HepG2 (cell line): ENCODE results near the gene PGAP3. TPM values are rescaled to one million over a fixed set of nuclear protein-coding genes. Genes with fewer than 3 reads are reported as not detected.

Experiments
- AGO1 ChIP-seq: fragments of 200-400 bp; formaldehyde crosslinking; IDR thresholded peaks from 2 replicates; pipeline ENCODE4 v1.6.1; 2017; ENCODE audit warnings: mild to moderate bottlenecking, low read depth, low read length, moderate library complexity; ENCODE audit not compliant: poor library complexity, severe bottlenecking
- HIVEP1 ChIP-seq: sonication (generic); formaldehyde crosslinking; IDR thresholded peaks from 2 replicates; pipeline ENCODE4 v1.4.0; 2020; ENCODE audit warnings: mild to moderate bottlenecking, missing genetic modification reagents
- KDM5B ChIP-seq: sonication (generic); formaldehyde crosslinking; IDR thresholded peaks from 2 replicates; pipeline ENCODE4 v1.4.0; 2020; ENCODE audit warnings: missing genetic modification reagents, mild to moderate bottlenecking, borderline replicate concordance
- MEIS2 ChIP-seq: sonication (generic); formaldehyde crosslinking; IDR thresholded peaks from 2 replicates; pipeline ENCODE4 v1.9.0; 2021; ENCODE audit warnings: mild to moderate bottlenecking, missing genetic modification reagents
- NRL ChIP-seq: sonication (generic); formaldehyde crosslinking; IDR thresholded peaks from 2 replicates; pipeline ENCODE4 v1.5.0; 2020; ENCODE audit warnings: missing genetic modification reagents, mild to moderate bottlenecking, moderate library complexity, borderline replicate concordance
- PAXIP1 ChIP-seq: sonication (generic); formaldehyde crosslinking; conservative IDR thresholded peaks from 2 replicates; pipeline ENCODE4 v1.4.0; 2020; ENCODE audit warnings: mild to moderate bottlenecking, missing genetic modification reagents, moderate library complexity
- PLSCR1 ChIP-seq: sonication (generic); formaldehyde crosslinking; IDR thresholded peaks from 2 replicates; pipeline ENCODE4 v1.5.0; 2020; ENCODE audit warnings: missing genetic modification reagents, mild to moderate bottlenecking, borderline replicate concordance
- SATB2 ChIP-seq: sonication (generic); formaldehyde crosslinking; IDR thresholded peaks from 2 replicates; pipeline ENCODE4 v1.5.0; 2020; ENCODE audit warnings: missing genetic modification reagents
- ZFP91 ChIP-seq: sonication (generic); formaldehyde crosslinking; IDR thresholded peaks from 2 replicates; pipeline ENCODE4 v1.9.0; 2022; ENCODE audit warnings: missing genetic modification reagents, mild to moderate bottlenecking, borderline replicate concordance
- ZNF451 ChIP-seq: sonication (generic); formaldehyde crosslinking; IDR thresholded peaks from 2 replicates; pipeline ENCODE4 v1.5.0; 2020; ENCODE audit warnings: mild to moderate bottlenecking, missing genetic modification reagents
- ZNF644 ChIP-seq: IDR thresholded peaks from 2 replicates; pipeline ENCODE4 v1.6.1; 2016; ENCODE audit warnings: low read depth
- polyA plus RNA-seq, 8 experiments: library from polyadenylated mRNA; depleted of rRNA in 3 of 8; stranded (reverse) in 7 of 8; unstranded in 1 of 8; fragments of >200 nt; fragmentation: Illumina TruSeq in 4 of 8; extraction: Trizol in 4 of 8; gene quantifications; 2 replicates each; pipeline versions ENCODE4 v1.2.1 to v1.2.3, GENCODE V29; 2011 to 2016; ENCODE audit warnings: low read depth in 4 of 8, missing spikeins in 1 of 8, mixed read lengths in 1 of 8; ENCODE audit not compliant: insufficient read depth in 1 of 8
- total RNA-seq, 5 experiments: library from RNA; depleted of rRNA; stranded (reverse); fragments of >200 nt; fragmentation: Illumina TruSeq; extraction: Trizol; gene quantifications; 2 replicates each; pipeline ENCODE4 v1.2.3, GENCODE V29; 2016; ENCODE audit warnings: low read depth in 1 of 5

PGAP3 gene
- total and polyA plus RNA-seq, 2 of the 13 experiments (the other 11 are each of a cell fraction or from before 2014, with no cell fraction given): 11.9 to 14.6 TPM

- TF ChIP-seq PAXIP1 (CRISPR knock-in tag) (0 out of 2 replicates have a peak, but pooled peaks have one; percentile 7), NRL (CRISPR knock-in tag) (peak; percentile 24; the same call in 1 of the 2 replicates), MEIS2 (CRISPR knock-in tag) (no peak), ZNF644 (CRISPR knock-in tag) (no peak), KDM5B (CRISPR knock-in tag) (peak; percentile 51; the same call in 1 of the 2 replicates), PLSCR1 (CRISPR knock-in tag) (no peak), AGO1 (no peak), SATB2 (no peak), HIVEP1 (CRISPR knock-in tag) (peak; percentile 50; the same call in 1 of the 2 replicates), ZNF451 (CRISPR knock-in tag) (no peak), ZFP91 (CRISPR knock-in tag) (no peak)
Observed at GRCh38 chr17:39701784-39702422, 14.0 kb upstream of the PGAP3 start (continued).
